Stimulated activated CD8-positive, alpha-beta memory T cell treated with anti-CD3 and anti-CD28 coated beads, Interleukin-7, amount 100 ng/mL, for 4 hours (primary cell): ENCODE data around the gene CDK5R2.

Experiments used
- DNase-seq, 2 donors: peaks; one replicate each; pipeline ENCODE4 v3.0.0-alpha.2; 2020; ENCODE audit warnings: low read depth in 2 of 2

CDK5R2 gene

GRCh38 chr2:219002395-219003266, 43.2 kb downstream of the CDK5R2 start:
- DNase-seq = no peak

GRCh38 chr2:219003267-219003634, 43.8 kb downstream of the CDK5R2 start:
- no peak for DNase-seq

DNA sequence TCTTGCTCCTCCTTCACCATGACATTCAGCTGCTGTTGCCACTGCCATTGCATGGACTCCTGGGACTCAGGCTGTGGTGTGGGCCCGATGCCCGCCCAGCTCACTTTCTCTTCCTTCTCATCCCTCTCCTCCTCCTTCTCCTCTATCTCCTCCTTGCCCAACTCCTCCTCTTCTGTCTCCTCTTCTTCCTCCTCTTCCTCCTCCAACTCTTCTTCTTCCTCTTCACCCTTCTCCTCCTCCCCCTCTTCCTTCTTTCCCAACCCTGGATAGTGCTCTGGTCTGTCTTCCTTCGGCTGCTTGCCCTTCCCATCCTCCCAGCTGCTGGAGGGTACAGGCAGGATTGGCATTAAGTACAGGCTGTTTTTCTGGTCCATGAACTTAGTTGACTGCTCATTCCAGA, 44.5 kb downstream of the CDK5R2 start:
- DNase-seq = no peak

- no peak for DNase-seq
Measured at GRCh38 chr2:219009294-219009693, 49.8 kb downstream of the CDK5R2 start.

GRCh38 chr2:219010162-219010756, 50.8 kb downstream of the CDK5R2 start:
- no peak for DNase-seq

GRCh38 chr2:219010873-219011272, 51.4 kb downstream of the CDK5R2 start:
- DNase-seq = no peak
